ENCODE results near the gene DNAH14. TPM values are rescaled to one million over a fixed set of nuclear protein-coding genes. Genes with fewer than 3 reads are reported as not detected.
"Not testable (repeated sequence)": the region's sequence is repeated elsewhere in the genome, so short reads cannot be mapped to it uniquely, and the experiment has no call there.

Gene DNAH14
- total RNA-seq, 6 donors from 2014 or later, result 2.1 to 26.5 (median 12.9) TPM

- ATAC-seq (ENCODE audit: low FRiP score in 2 of 2), result no peak
- H3K27me3 ChIP-seq, result no peaks in the 10 kb centered on the region
- H3K9me3 ChIP-seq, result peaks cover 0 to 11% (median 4%) of the 10 kb centered on the region in 4 donors
- no peak overlapping the region for H3K4me3 ChIP-seq
- no peaks in the 10 kb centered on the region for H3K36me3 ChIP-seq
- no peaks in the 10 kb centered on the region for H3K4me1 ChIP-seq
- no peak overlapping the region for H3K27ac ChIP-seq
- TF ChIP-seq POLR2A (IDR thresholded peaks at IDR 0.05), result no peak
- no peak for TF ChIP-seq POLR2AphosphoS5 (IDR thresholded peaks at IDR 0.05)
- no peak for TF ChIP-seq EP300 (IDR thresholded peaks at IDR 0.05)
- TF ChIP-seq CTCF (IDR thresholded peaks at IDR 0.05), result no peak
- no peak for DNase-seq
Observed at GRCh38 chr1:225209153-225209552, 279.7 kb downstream of the DNAH14 start.

- not testable (repeated sequence) for ATAC-seq (ENCODE audit: low FRiP score in 2 of 2); H3K27ac ChIP-seq; H3K4me3 ChIP-seq; H3K36me3 ChIP-seq; H3K27me3 ChIP-seq; DNase-seq; H3K4me1 ChIP-seq
- 53 to 78% methylated on average over 3 of the region's 3 CpGs for WGBS, 2 donors
- H3K9me3 ChIP-seq, result peaks cover 0 to 11% (median 4%) of the 10 kb centered on the region in 4 donors
Observed at GRCh38 chr1:225210180-225210579, 280.7 kb downstream of the DNAH14 start.

GRCh38 chr1:225211694-225212442 is 282.4 kb downstream of the DNAH14 start:
- not testable (repeated sequence) for DNase-seq; H3K4me1 ChIP-seq; ATAC-seq (ENCODE audit: low FRiP score in 2 of 2); H3K27ac ChIP-seq; H3K4me3 ChIP-seq; H3K27me3 ChIP-seq; H3K36me3 ChIP-seq
- H3K9me3 ChIP-seq, result peaks cover 0 to 11% (median 4%) of the 10 kb centered on the region in 4 donors
- WGBS, 2 donors, result 93 to 95% methylated on average over 5 of the region's 5 CpGs

GRCh38 chr1:225224287-225224686 is 294.8 kb downstream of the DNAH14 start:
- Histone ChIP-seq H3K27me3 (no peaks in the 10 kb centered on the region), H3K9me3 (no peaks in the 10 kb centered on the region), H3K36me3 (no peaks in the 10 kb centered on the region), H3K4me3 (no peak overlapping the region), H3K4me1 (no peaks in the 10 kb centered on the region), H3K27ac (no peak overlapping the region)
- WGBS, 2 donors, result 36 to 93% methylated on average over 1 of the region's 1 CpG
- ATAC-seq (ENCODE audit: low FRiP score in 2 of 2) (no peak), DNase-seq (no peak)
- TF ChIP-seq CTCF (IDR thresholded peaks at IDR 0.05), result no peak
- TF ChIP-seq POLR2AphosphoS5 (IDR thresholded peaks at IDR 0.05), result no peak
- TF ChIP-seq EP300 (IDR thresholded peaks at IDR 0.05), result no peak
- TF ChIP-seq POLR2A (IDR thresholded peaks at IDR 0.05), result no peak

- H3K4me1 ChIP-seq, result no peaks in the 10 kb centered on the region
- H3K9me3 ChIP-seq, result no peaks in the 10 kb centered on the region
- WGBS, 2 donors, result 89 to 90% methylated on average over 2 of the region's 2 CpGs
- no peaks in the 10 kb centered on the region for H3K36me3 ChIP-seq
- no peak overlapping the region for H3K4me3 ChIP-seq
- H3K27me3 ChIP-seq, result no peaks in the 10 kb centered on the region
- ATAC-seq (ENCODE audit: low FRiP score in 2 of 2), result no peak
- H3K27ac ChIP-seq, result no peak overlapping the region
- no peak for TF ChIP-seq POLR2AphosphoS5 (IDR thresholded peaks at IDR 0.05)
- no peak for TF ChIP-seq EP300 (IDR thresholded peaks at IDR 0.05)
- no peak for TF ChIP-seq CTCF (IDR thresholded peaks at IDR 0.05)
- no peak for TF ChIP-seq POLR2A (IDR thresholded peaks at IDR 0.05)
- no peak for DNase-seq
Observed at GRCh38 chr1:225225681-225226080, 296.2 kb downstream of the DNAH14 start.

- WGBS, 2 donors, result 73 to 83% methylated on average over 8 of the region's 8 CpGs
- no peaks in the 10 kb centered on the region for H3K36me3 ChIP-seq
- H3K4me1 ChIP-seq, result no peaks in the 10 kb centered on the region
- ATAC-seq (ENCODE audit: low FRiP score in 2 of 2), result no peak
- no peak overlapping the region for H3K4me3 ChIP-seq
- TF ChIP-seq POLR2AphosphoS5 (IDR thresholded peaks at IDR 0.05), result no peak
- no peaks in the 10 kb centered on the region for H3K27me3 ChIP-seq
- H3K9me3 ChIP-seq, result no peaks in the 10 kb centered on the region
- DNase-seq, result no peak
- H3K27ac ChIP-seq, result no peak overlapping the region
Observed at GRCh38 chr1:225228871-225229303, 299.4 kb downstream of the DNAH14 start.

- not testable (repeated sequence) for DNase-seq; H3K27me3 ChIP-seq; H3K4me1 ChIP-seq; H3K4me3 ChIP-seq; H3K27ac ChIP-seq; H3K36me3 ChIP-seq; ATAC-seq (ENCODE audit: low FRiP score in 2 of 2); H3K9me3 ChIP-seq
Observed at GRCh38 chr1:225229429-225229828, 300.0 kb downstream of the DNAH14 start.
